HG03175 (cell line): Measurements from ENCODE around the gene GPR45.
"Not testable (repeated sequence)": the region's sequence is repeated elsewhere in the genome, so short reads cannot be mapped to it uniquely, and the experiment has no call there.

Experiments
- ATAC-seq: cut with Tn5 transposase; IDR thresholded peaks from one replicate; pipeline ENCODE4 v1.9.1; 2021; ENCODE audit warnings: mild to moderate bottlenecking, moderate library complexity; ENCODE audit not compliant: unreplicated experiment

The GPR45 gene

GRCh38 chr2:105241443-105241842 lies at the start of gene GPR45:
TSS of gene GPR45 (plus strand) at chr2:105241743. CDS start at chr2:105241859, 116 bp downstream.
- ATAC-seq: no peak

- ATAC-seq: no peak
Measured at GRCh38 chr2:105194022-105194675, 47.4 kb upstream of the GPR45 start.

GRCh38 chr2:105196651-105197050 lies 44.9 kb upstream of the GPR45 start:
- no peak for ATAC-seq

GRCh38 chr2:105215586-105216192 lies 25.9 kb upstream of the GPR45 start:
- ATAC-seq: no peak

GRCh38 chr2:105220604-105221003 lies 20.9 kb upstream of the GPR45 start:
- no peak for ATAC-seq

GRCh38 chr2:105224444-105224843 lies 17.1 kb upstream of the GPR45 start:
- ATAC-seq: no peak

GRCh38 chr2:105231232-105231619 lies 10.3 kb upstream of the GPR45 start:
- no peak for ATAC-seq

- ATAC-seq: peak; percentile 54
Measured at GRCh38 chr2:105235388-105236059, 6.0 kb upstream of the GPR45 start.

- no peak for ATAC-seq
Measured at GRCh38 chr2:105236060-105236424, 5.5 kb upstream of the GPR45 start.

- no peak for ATAC-seq
Measured at GRCh38 chr2:105237045-105237765, 4.3 kb upstream of the GPR45 start.

- ATAC-seq: no peak
Measured at GRCh38 chr2:105238664-105239240, 2.8 kb upstream of the GPR45 start.

GRCh38 chr2:105239924-105240323 lies 1.6 kb upstream of the GPR45 start:
- ATAC-seq: no peak

- no peak for ATAC-seq
Measured at GRCh38 chr2:105242286-105242993, 897 bp downstream of the GPR45 start.

- no peak for ATAC-seq
Measured at GRCh38 chr2:105243961-105244360, 2.4 kb downstream of the GPR45 start.

- no peak for ATAC-seq
Measured at GRCh38 chr2:105244451-105244850, 2.9 kb downstream of the GPR45 start.

- ATAC-seq: no peak
Measured at GRCh38 chr2:105248316-105249070, 7.0 kb downstream of the GPR45 start.

GRCh38 chr2:105249181-105249580 lies 7.6 kb downstream of the GPR45 start:
- no peak for ATAC-seq

- ATAC-seq: no peak
Measured at GRCh38 chr2:105249891-105250290, 8.3 kb downstream of the GPR45 start.

- not testable (repeated sequence) for ATAC-seq
Measured at GRCh38 chr2:105251016-105251648, 9.6 kb downstream of the GPR45 start.
